Ovary (tissue), 9 donors: Measurements from ENCODE around the gene DCLRE1B. TPM values are rescaled to one million over a fixed set of nuclear protein-coding genes. Genes with fewer than 3 reads are reported as not detected.

Source experiments
- DNase-seq, 5 donors: peaks; one replicate each; pipeline ENCODE4 v3.0.0-alpha.2; 2019 to 2020
- H3K27ac ChIP-seq, 2 donors: fragments of 200-600 bp; one replicate each; pipeline versions ENCODE4 v1.5.1 to v1.8.0; 2019 to 2022
- H3K27me3 ChIP-seq: fragments of 200-600 bp; one replicate; pipeline ENCODE4 v1.8.0; 2022
- H3K36me3 ChIP-seq: fragments of 200-600 bp; sonication (generic); one replicate; pipeline ENCODE4 v1.5.1; 2019
- H3K4me1 ChIP-seq: one replicate; pipeline ENCODE4 v1.8.1; 2013; ENCODE audit warnings: mild to moderate bottlenecking, moderate library complexity; ENCODE audit not compliant: insufficient read depth
- H3K4me3 ChIP-seq: fragments of 200-600 bp; sonication (generic); one replicate; pipeline ENCODE4 v1.5.1; 2017
- H3K9me3 ChIP-seq, 2 donors: fragments of 200-600 bp in 1 of 2; sonication (generic) in 1 of 2; one replicate each; pipeline versions ENCODE4 v1.5.1 to v1.8.1; 2013 to 2019; ENCODE audit warnings: mild to moderate bottlenecking in 1 of 2, moderate library complexity in 1 of 2
- CTCF ChIP-seq, 3 donors: fragments of 450-650 bp in 2 of 3; fragments of 200-600 bp in 1 of 3; IDR thresholded peaks; one replicate each; pipeline versions ENCODE4 v1.5.1 to v1.8.0; 2016 to 2022; ENCODE audit warnings: antibody characterized with exemption in 3 of 3, mild to moderate bottlenecking in 1 of 3
- EP300 ChIP-seq: sonication (generic); formaldehyde crosslinking; IDR thresholded peaks from one replicate; pipeline ENCODE4 v1.6.1; 2017; ENCODE audit warnings: antibody characterized with exemption
- POLR2A ChIP-seq: fragments of 450-650 bp; IDR thresholded peaks from one replicate; pipeline ENCODE4 v1.6.1; 2017; ENCODE audit warnings: antibody characterized with exemption, mild to moderate bottlenecking, moderate library complexity
- WGBS, 3 donors: extraction: QIAGEN DNeasy Blood & Tissue Kit in 1 of 3; methylation state at CpG; one replicate each; pipeline versions ENCODE4 v1.1.5 to v1.1.7; 2013 to 2017; 5-methylcytosine and 5-hydroxymethylcytosine counted together
- intact Hi-C, 4 donors: fragments of 100-400 bp; cut with DNase I; formaldehyde crosslinking; loops; one replicate each; pipeline versions ENCODE4 v1.11.0 to v1.15.1; 2022 to 2023
- polyA plus RNA-seq, 2 donors: library from polyadenylated mRNA; stranded (reverse); fragments of 200-250 nt in 1 of 2; fragments of 350-450 nt in 1 of 2; fragmentation: Illumina TruSeq in 1 of 2; extraction: RNeasy Lipid Tissue Mini Kit (QIAGEN cat#74804) in 1 of 2; gene quantifications; one replicate each; pipeline ENCODE4 v1.2.3, GENCODE V29; 2013 to 2014
- total RNA-seq, 7 donors: library from RNA; depleted of rRNA in 2 of 7; stranded (reverse); fragments of >200 nt in 2 of 7; fragmentation: NEBNext Ultra II Directional in 3 of 7; extraction: Animal tissue kit (Norgen Biotek cat#: 25700) in 3 of 7; gene quantifications; one replicate each; pipeline versions ENCODE4 v1.1.0 to v1.2.4, GENCODE V29; 2016 to 2023
- donor health status: DM: no; HTN: no; CAD: no; lungs with moderate emphysema.
- donor health status: DM: no; HTN: no; CAD: no.
- donor health status: Bipolar disorder and iron deficiency.
- donor health status: DM: yes; HTN: yes; CAD: no.
- donor health status: DM: no; HTN: no; CAD: no.
- donor health status: DM: yes; HTN: yes; CAD: no.

DCLRE1B gene
- total and polyA plus RNA-seq, 9 donors = 2.4 to 7.1 (median 5.0) TPM

GRCh38 chr1:113943028-113943811 lies 38.1 kb downstream of the DCLRE1B start:
- intact Hi-C loops = no loop called here
- H3K36me3 ChIP-seq = no peaks in the 10 kb centered on the region
- peaks cover 10% of the 10 kb centered on the region for H3K4me1 ChIP-seq
- no peaks in the 10 kb centered on the region for H3K27me3 ChIP-seq
- DNase-seq = no peak
- no peak overlapping the region for H3K27ac ChIP-seq
- TF ChIP-seq CTCF (IDR thresholded peaks at IDR 0.05) (no peak), EP300 (no peak), POLR2A (no peak)
- no peak overlapping the region for H3K4me3 ChIP-seq
- H3K9me3 ChIP-seq = no peaks in the 10 kb centered on the region

GRCh38 chr1:113945329-113945728 lies 40.2 kb downstream of the DCLRE1B start:
- Histone ChIP-seq H3K9me3 (no peaks in the 10 kb centered on the region), H3K4me1 (peaks cover 13% of the 10 kb centered on the region), H3K27me3 (no peaks in the 10 kb centered on the region), H3K4me3 (no peak overlapping the region), H3K36me3 (no peaks in the 10 kb centered on the region), H3K27ac (no peak overlapping the region)
- no peak for DNase-seq
- no peak for TF ChIP-seq EP300
- no peak for TF ChIP-seq POLR2A
- TF ChIP-seq CTCF (IDR thresholded peaks at IDR 0.05) = no peak
- WGBS, 3 donors = 92 to 100% (median 100%) methylated on average over 1 of the region's 1 CpG
- intact Hi-C loops = no loop called here

- H3K4me1 ChIP-seq = peaks cover 11% of the 10 kb centered on the region
- WGBS, 3 donors = 81 to 92% (median 91%) methylated on average over 1 of the region's 1 CpG
- H3K4me3 ChIP-seq = no peak overlapping the region
- no peaks in the 10 kb centered on the region for H3K36me3 ChIP-seq
- DNase-seq = no peak
- H3K9me3 ChIP-seq = no peaks in the 10 kb centered on the region
- no peak overlapping the region for H3K27ac ChIP-seq
- TF ChIP-seq EP300 (no peak), CTCF (IDR thresholded peaks at IDR 0.05) (no peak), POLR2A (no peak)
- intact Hi-C loops = no loop called here
- no peaks in the 10 kb centered on the region for H3K27me3 ChIP-seq
Measured at GRCh38 chr1:113946112-113946511, 41.0 kb downstream of the DCLRE1B start.

- Histone ChIP-seq H3K27me3 (no peaks in the 10 kb centered on the region), H3K4me1 (peaks cover 11% of the 10 kb centered on the region), H3K27ac (peak overlapping the region in 1 of 2 donors; percentile 61), H3K9me3 (no peaks in the 10 kb centered on the region), H3K4me3 (no peak overlapping the region), H3K36me3 (no peaks in the 10 kb centered on the region)
- DNase-seq = no peak
- 16 to 22% (median 22%) methylated on average over 3 of the region's 3 CpGs for WGBS, 3 donors
- intact Hi-C loops = no loop called here
- TF ChIP-seq CTCF (IDR thresholded peaks at IDR 0.05) (no peak), POLR2A (no peak), EP300 (no peak)
Measured at GRCh38 chr1:113946678-113947387, 41.7 kb downstream of the DCLRE1B start.
